OCI-LY7 (cell line): Measurements from ENCODE around the gene HSD17B13. TPM values are rescaled to one million over a fixed set of nuclear protein-coding genes. Genes with fewer than 3 reads are reported as not detected.

Experiments used
- Bru-seq: library from RNA; stranded (reverse); fragments of 400-500 nt; gene quantifications from one replicate; lab custom pipeline; 2021; lab: Mats Ljungman, UMichigan
- BruChase-seq, 2 experiments: library from RNA; stranded (reverse); fragments of 400-500 nt; gene quantifications; one replicate each; lab custom pipeline; 2021; lab: Mats Ljungman, UMichigan
- BruUV-seq: library from RNA; stranded (reverse); fragments of 400-500 nt; replicated peaks from 2 replicates; lab custom pipeline; 2021; lab: Mats Ljungman, UMichigan
- CTCF ChIA-PET: fragments of 300-600 bp; sonication (Branson Sonifier 250); formaldehyde crosslinking; loops from one replicate; lab custom pipeline; 2022; ENCODE audit warnings: antibody characterized with exemption; ENCODE audit not compliant: unreplicated experiment; lab: Charles Lee
- POLR2A ChIA-PET: fragments of 300-600 bp; sonication (Branson Sonifier 250); formaldehyde crosslinking; loops from one replicate; lab custom pipeline; 2022; ENCODE audit warnings: antibody characterized with exemption; lab: Charles Lee
- DNase-seq: peaks from one replicate; pipeline ENCODE4 v3.0.0-alpha.2; 2015; ENCODE audit warnings: low spot score
- H2AFZ ChIP-seq: fragments of 200-600 bp; sonication (generic), shearing (Covaris generic); 2 replicates; pipeline ENCODE4 v1.6.1; 2014; ENCODE audit warnings: mild to moderate bottlenecking, antibody characterized with exemption, low read length, moderate library complexity
- H3K27ac ChIP-seq: fragments of 200-600 bp; sonication (generic); 2 replicates; pipeline ENCODE4 v1.5.1; 2014; ENCODE audit warnings: mixed run types, low read depth, mild to moderate bottlenecking, moderate library complexity, low read length, inconsistent platforms; ENCODE audit not compliant: poor library complexity, severe bottlenecking
- H3K36me3 ChIP-seq: fragments of 200-600 bp; sonication (generic); 2 replicates; pipeline ENCODE4 v1.6.1; 2014; ENCODE audit warnings: mild to moderate bottlenecking, antibody characterized with exemption, low read length, moderate library complexity, mixed read lengths; ENCODE audit not compliant: insufficient read depth
- H3K4me1 ChIP-seq: fragments of 200-600 bp; sonication (generic); 2 replicates; pipeline ENCODE4 v1.5.1; 2014; ENCODE audit warnings: mild to moderate bottlenecking, low read length; ENCODE audit not compliant: insufficient read depth, poor library complexity, severe bottlenecking
- H3K4me2 ChIP-seq: fragments of 200-600 bp; sonication (generic); 2 replicates; pipeline ENCODE4 v1.6.1; 2014; ENCODE audit warnings: mild to moderate bottlenecking, low read length
- H3K4me3 ChIP-seq: fragments of 200-600 bp; sonication (generic); 2 replicates; pipeline ENCODE4 v1.5.1; 2014; ENCODE audit warnings: mild to moderate bottlenecking, low read depth, low read length; ENCODE audit not compliant: poor library complexity, severe bottlenecking
- H3K79me2 ChIP-seq: fragments of 200-600 bp; sonication (generic); 2 replicates; pipeline ENCODE4 v1.6.1; 2016; ENCODE audit warnings: low read depth, mild to moderate bottlenecking, low read length, moderate library complexity, mixed read lengths; ENCODE audit not compliant: insufficient read depth
- H3K9me2 ChIP-seq: fragments of 200-600 bp; sonication (generic); 2 replicates; pipeline ENCODE4 v1.6.1; 2016; ENCODE audit warnings: mild to moderate bottlenecking, low read length, mixed read lengths; ENCODE audit not compliant: insufficient read depth
- H3K9me3 ChIP-seq: fragments of 200-600 bp; sonication (generic); 2 replicates; pipeline ENCODE4 v1.6.1; 2014; ENCODE audit warnings: mild to moderate bottlenecking, mixed run types, low read length, mixed read lengths
- H4K20me1 ChIP-seq: fragments of 200-600 bp; sonication (generic); 2 replicates; pipeline ENCODE4 v1.6.1; 2014; ENCODE audit warnings: mild to moderate bottlenecking, antibody characterized with exemption, low read length, moderate library complexity, mixed read lengths; ENCODE audit not compliant: insufficient read depth
- CTCF ChIP-seq: fragments of 200-600 bp; sonication (generic); conservative IDR thresholded peaks from 2 replicates; pipeline ENCODE4 v1.5.1; 2014; ENCODE audit warnings: mild to moderate bottlenecking, antibody characterized with exemption, low read length, moderate library complexity, mixed read lengths
- EZH2phosphoT487 ChIP-seq: fragments of 200-600 bp; sonication (generic); IDR thresholded peaks from 2 replicates; pipeline ENCODE4 v1.6.1; 2018; ENCODE audit warnings: low read depth, borderline replicate concordance, mild to moderate bottlenecking, mixed run types, antibody characterized with exemption, low read length, moderate library complexity, mixed read lengths
- intact Hi-C: fragments of 100-400 bp; cut with micrococcal nuclease; formaldehyde crosslinking; loops from one replicate; pipeline ENCODE4 v1.10.0; 2022; ENCODE audit not compliant: unreplicated experiment
- long read RNA-seq: library from polyadenylated mRNA; stranded (forward); transcript quantifications from one replicate; pipeline ENCODE4 v2.0.0, GENCODE V29; 2022
- total RNA-seq, 2 experiments: library from RNA; depleted of rRNA in 1 of 2; stranded (reverse); fragments of >200 nt in 1 of 2; shearing (Covaris generic) in 1 of 2; gene quantifications; 2 replicates each; pipeline ENCODE4 v1.2.3, GENCODE V29; 2014 to 2022

Gene HSD17B13
- total RNA-seq (2014; rRNA removed; shearing (Covaris generic)) (0.08 TPM in 1 of 2 replicates, not detected in the other), total RNA-seq (2022) (0.20 TPM in 1 of 2 replicates, not detected in the other), Bru-seq, nascent RNA (percentile 19 among the genes with signal in this experiment), BruChase-seq, experiment 1, labeled RNA remaining after a 6-hour chase (not detected), BruChase-seq, experiment 2, labeled RNA remaining after a 2-hour chase (percentile 19 among the genes with signal in this experiment)
- long read RNA-seq = 0 reads

GRCh38 chr4:87322754-87323153 is at the start of gene HSD17B13:
Gene HSD17B13, minus strand, starts transcription at chr4:87322882. Its CDS starts 41 bp downstream, at chr4:87322841.
- no peak within 1 kb of the TSS for H2AFZ ChIP-seq
- intact Hi-C loops = no loop called here
- no peaks in the 10 kb centered on the region for H3K9me3 ChIP-seq
- H3K36me3 ChIP-seq = no peaks in the 10 kb centered on the region
- H3K9me2 ChIP-seq = no peaks in the 10 kb centered on the region
- no peaks in the 10 kb centered on the region for H3K4me1 ChIP-seq
- ChIA-PET POLR2A (interaction anchor here (0.6 kb wide), 2 partner anchors 57 to 911 kb away, joined by 3 to 4 read pairs; no protein-coding TSS in a partner anchor), CTCF (no interaction called here)
- no peak for DNase-seq
- H4K20me1 ChIP-seq = no peaks in the 10 kb centered on the region
- no TSS peak for BruUV-seq
- H3K4me3 ChIP-seq = no peak within 1 kb of the TSS
- TF ChIP-seq EZH2phosphoT487 (no peak), CTCF (no peak)
- H3K27ac ChIP-seq = no peak within 1 kb of the TSS
- H3K4me2 ChIP-seq = no peak within 1 kb of the TSS
- H3K79me2 ChIP-seq = no peaks in the 10 kb centered on the region

- no TSS peak for BruUV-seq
- no peak for DNase-seq
- no peaks in the 10 kb centered on the region for H3K9me2 ChIP-seq
- intact Hi-C loops = no loop called here
- H3K4me2 ChIP-seq = no peak overlapping the region
- no peak overlapping the region for H3K27ac ChIP-seq
- no peaks in the 10 kb centered on the region for H4K20me1 ChIP-seq
- no peak overlapping the region for H2AFZ ChIP-seq
- ChIA-PET CTCF (no interaction called here), POLR2A (interaction anchor here (1.0 kb wide), 2 partner anchors 12 to 65 kb away, joined by 3 to 5 read pairs; no protein-coding TSS in a partner anchor)
- no peaks in the 10 kb centered on the region for H3K4me1 ChIP-seq
- TF ChIP-seq EZH2phosphoT487 (no peak), CTCF (no peak)
- H3K9me3 ChIP-seq = peaks cover 6% of the 10 kb centered on the region; the same call in 1 of the 2 replicates
- no peak overlapping the region for H3K4me3 ChIP-seq
- peaks cover 51% of the 10 kb centered on the region for H3K36me3 ChIP-seq
- no peaks in the 10 kb centered on the region for H3K79me2 ChIP-seq
Measured at GRCh38 chr4:87370068-87370467, 47.4 kb upstream of the HSD17B13 start.
